HFFc6 (cell line): ENCODE data around the gene CCDC149. TPM values are rescaled to one million over a fixed set of nuclear protein-coding genes. Genes with fewer than 3 reads are reported as not detected.
A peak's percentile ranks its signal among the peaks of the same experiment; 100 is the strongest.

Experiments used
- DNase-seq: peaks from one replicate; pipeline ENCODE4 v3.0.0-alpha.2; 2018
- H3K27ac Mint-ChIP-seq: 2 replicates; pipeline ENCODE4 v1.8.0; 2020; ENCODE audit warnings: mild to moderate bottlenecking, mixed read lengths
- H3K27me3 Mint-ChIP-seq: 2 replicates; pipeline ENCODE4 v1.8.0; 2021; ENCODE audit warnings: mild to moderate bottlenecking, moderate library complexity, mixed read lengths; ENCODE audit not compliant: insufficient read depth
- H3K36me3 Mint-ChIP-seq: 2 replicates; pipeline ENCODE4 v1.8.0; 2021; ENCODE audit warnings: low read depth, mixed read lengths
- H3K4me1 Mint-ChIP-seq: 2 replicates; pipeline ENCODE4 v1.8.0; 2020; ENCODE audit warnings: low read depth, mixed read lengths
- H3K4me3 Mint-ChIP-seq: 2 replicates; pipeline ENCODE4 v1.8.0; 2020; ENCODE audit warnings: mild to moderate bottlenecking, moderate library complexity, mixed read lengths
- H3K9me3 Mint-ChIP-seq: 2 replicates; pipeline ENCODE4 v1.8.0; 2020; ENCODE audit warnings: mild to moderate bottlenecking, mixed read lengths
- total RNA-seq, 6 experiments: library from RNA; stranded (reverse); fragmentation: NEBNext Ultra II Directional; extraction: Animal tissue kit (Norgen Biotek cat#: 25700); gene quantifications; 2 replicates in 1 of 6; 3 replicates in 5 of 6; pipeline ENCODE4 v1.2.3, GENCODE V29; 2021
- TF ChIP-seq, protein P1 (sequence below): fragments of 200-600 bp; sonication (generic); IDR thresholded peaks from 2 replicates; pipeline ENCODE4 v1.5.0; 2021; ENCODE audit warnings: antibody characterized with exemption, mild to moderate bottlenecking

Gene CCDC149
- total RNA-seq, 6 experiments from 2014 or later: 10.9 to 13.5 (median 12.9) TPM

DNA sequence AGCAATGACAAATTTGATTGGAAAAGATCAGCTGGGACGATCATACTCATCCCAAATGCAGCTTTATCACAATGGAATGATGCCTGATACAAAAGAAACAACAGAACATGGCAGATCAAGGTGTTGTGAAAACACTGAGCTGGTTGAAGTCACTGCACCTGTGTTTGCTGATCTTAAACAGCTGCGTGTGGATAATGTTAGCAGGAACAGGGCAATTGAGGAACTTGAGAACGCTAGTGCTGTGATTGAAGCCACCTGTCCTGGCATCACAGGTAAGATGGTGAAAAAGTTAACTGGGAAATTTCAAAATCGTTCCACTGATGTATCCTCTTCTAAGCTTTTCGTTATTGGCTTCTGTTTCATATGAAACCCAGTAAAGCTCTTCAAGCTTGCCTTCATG is 144.8 kb downstream of the CCDC149 start:
- TF ChIP-seq, protein P1, sequence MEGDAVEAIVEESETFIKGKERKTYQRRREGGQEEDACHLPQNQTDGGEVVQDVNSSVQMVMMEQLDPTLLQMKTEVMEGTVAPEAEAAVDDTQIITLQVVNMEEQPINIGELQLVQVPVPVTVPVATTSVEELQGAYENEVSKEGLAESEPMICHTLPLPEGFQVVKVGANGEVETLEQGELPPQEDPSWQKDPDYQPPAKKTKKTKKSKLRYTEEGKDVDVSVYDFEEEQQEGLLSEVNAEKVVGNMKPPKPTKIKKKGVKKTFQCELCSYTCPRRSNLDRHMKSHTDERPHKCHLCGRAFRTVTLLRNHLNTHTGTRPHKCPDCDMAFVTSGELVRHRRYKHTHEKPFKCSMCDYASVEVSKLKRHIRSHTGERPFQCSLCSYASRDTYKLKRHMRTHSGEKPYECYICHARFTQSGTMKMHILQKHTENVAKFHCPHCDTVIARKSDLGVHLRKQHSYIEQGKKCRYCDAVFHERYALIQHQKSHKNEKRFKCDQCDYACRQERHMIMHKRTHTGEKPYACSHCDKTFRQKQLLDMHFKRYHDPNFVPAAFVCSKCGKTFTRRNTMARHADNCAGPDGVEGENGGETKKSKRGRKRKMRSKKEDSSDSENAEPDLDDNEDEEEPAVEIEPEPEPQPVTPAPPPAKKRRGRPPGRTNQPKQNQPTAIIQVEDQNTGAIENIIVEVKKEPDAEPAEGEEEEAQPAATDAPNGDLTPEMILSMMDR: no peak
- H3K27me3 Mint-ChIP-seq: no peaks in the 10 kb centered on the region
- no peaks in the 10 kb centered on the region; the same call in 1 of the 2 replicates for H3K9me3 Mint-ChIP-seq
- H3K36me3 Mint-ChIP-seq: no peaks in the 10 kb centered on the region; the same call in 1 of the 2 replicates
- no peak overlapping the region for H3K4me3 Mint-ChIP-seq
- peaks cover 62% of the 10 kb centered on the region for H3K4me1 Mint-ChIP-seq
- no peak for DNase-seq
- H3K27ac Mint-ChIP-seq: no peak overlapping the region

GRCh38 chr4:24765376-24765988 is 147.4 kb downstream of the CCDC149 start:
- peak; percentile 23 for DNase-seq
- Mint-ChIP-seq H3K9me3 (no peaks in the 10 kb centered on the region; the same call in 1 of the 2 replicates), H3K4me1 (peaks cover 49% of the 10 kb centered on the region), H3K27ac (no peak overlapping the region), H3K4me3 (peak overlapping the region; percentile 15; the same call in 1 of the 2 replicates), H3K36me3 (no peaks in the 10 kb centered on the region; the same call in 1 of the 2 replicates), H3K27me3 (no peaks in the 10 kb centered on the region; the same call in 1 of the 2 replicates)
- TF ChIP-seq, protein P1: no peak

DNA sequence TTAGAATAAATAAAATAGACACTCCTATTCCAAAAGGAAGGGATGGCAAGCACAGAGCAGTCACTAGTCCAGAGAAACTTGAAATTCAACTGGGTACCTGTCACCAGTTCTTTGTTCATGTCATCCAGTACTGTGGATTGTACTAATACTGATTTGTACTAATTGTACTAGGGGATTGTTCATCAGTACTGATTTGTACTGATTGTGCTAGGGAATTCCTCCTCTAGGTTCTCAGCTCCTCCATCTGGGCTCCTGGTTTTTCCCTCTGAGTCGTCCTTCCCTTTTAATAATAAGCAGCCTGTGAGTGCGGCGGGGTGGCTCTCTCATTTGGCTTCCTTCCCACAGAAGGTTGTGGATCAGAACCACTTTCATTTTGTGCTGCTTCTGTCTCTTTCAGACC is 148.5 kb downstream of the CCDC149 start:
- H3K9me3 Mint-ChIP-seq: no peaks in the 10 kb centered on the region; the same call in 1 of the 2 replicates
- H3K36me3 Mint-ChIP-seq: no peaks in the 10 kb centered on the region; the same call in 1 of the 2 replicates
- H3K4me3 Mint-ChIP-seq: 0 out of 2 replicates have a peak overlapping the region, but pooled peaks have one; percentile 17
- DNase-seq: no peak
- H3K4me1 Mint-ChIP-seq: peaks cover 37% of the 10 kb centered on the region
- H3K27me3 Mint-ChIP-seq: no peaks in the 10 kb centered on the region; the same call in 1 of the 2 replicates
- H3K27ac Mint-ChIP-seq: no peak overlapping the region
- TF ChIP-seq, protein P1: no peak

DNA sequence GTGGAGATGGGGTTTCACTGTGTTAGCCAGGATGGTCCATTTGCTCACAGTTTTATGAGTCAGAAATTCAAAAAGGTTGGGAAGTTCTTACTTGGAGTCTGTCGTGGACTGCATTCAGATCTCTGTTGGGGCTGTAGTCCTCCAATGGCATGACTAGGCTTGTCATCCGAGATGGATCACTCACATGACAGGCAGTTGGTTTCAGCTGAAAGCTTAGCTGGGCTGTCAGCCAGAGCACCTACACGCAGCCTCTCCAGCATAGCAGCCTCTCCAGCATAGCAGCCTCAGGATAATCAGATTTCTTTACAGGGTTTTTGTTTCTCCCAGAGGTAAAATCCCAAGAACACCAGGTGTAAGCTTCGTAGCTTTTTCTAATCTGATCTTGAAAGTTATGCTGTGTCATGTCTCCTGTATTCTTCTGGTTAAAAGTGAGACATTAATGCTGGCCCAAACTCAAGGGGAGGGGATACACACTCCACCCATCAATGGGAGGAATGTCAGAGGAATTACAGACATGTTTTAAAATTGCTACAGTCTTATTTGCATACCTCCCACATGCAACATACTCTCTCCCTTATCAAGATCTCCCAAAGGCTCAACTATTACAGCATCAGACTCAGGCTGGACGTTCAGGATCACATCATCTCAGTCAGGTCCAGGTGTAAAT is 149.1 kb downstream of the CCDC149 start:
- Mint-ChIP-seq H3K27me3 (no peaks in the 10 kb centered on the region; the same call in 1 of the 2 replicates), H3K36me3 (no peaks in the 10 kb centered on the region; the same call in 1 of the 2 replicates), H3K4me3 (peak overlapping the region; percentile 14; the same call in 1 of the 2 replicates), H3K4me1 (peaks cover 32% of the 10 kb centered on the region), H3K27ac (peak overlapping the region; percentile 65; the same call in 1 of the 2 replicates), H3K9me3 (no peaks in the 10 kb centered on the region; the same call in 1 of the 2 replicates)
- DNase-seq: peak; percentile 22
- TF ChIP-seq, protein P1: no peak

Other genes with a start within 250 kb of the CCDC149 start
- gene SOD3, start 117.5 kb downstream of the CCDC149 start, total RNA-seq: 10 to 100 TPM; 13.9 to 18.5 (median 16.9) TPM
- gene LGI2, start 117.9 kb upstream of the CCDC149 start, total RNA-seq: not detected
- gene SEPSECS, start 247.4 kb upstream of the CCDC149 start, total RNA-seq: 1 to 10 TPM; 4.5 to 6.2 (median 5.4) TPM